ENCODE data around the gene TUFM. TPM values are rescaled to one million over a fixed set of nuclear protein-coding genes. Genes with fewer than 3 reads are reported as not detected.
A peak's percentile ranks its signal among the peaks of the same experiment; 100 is the strongest.
"Not testable (repeated sequence)": the region's sequence is repeated elsewhere in the genome, so short reads cannot be mapped to it uniquely, and the experiment has no call there.

The TUFM gene
- total RNA-seq (100 to 1,000 TPM; 117 to 120 TPM), polyA plus RNA-seq (100 to 1,000 TPM; 141 to 155 (median 152) TPM), total RNA-seq (80.9 to 465 (median 123) reads per million in 6 experiments)

- no peaks in the 10 kb centered on the region for H3K27me3 Mint-ChIP-seq
- no peaks in the 10 kb centered on the region for H3K9me3 Mint-ChIP-seq
- POLR2A ChIA-PET, result interaction anchor here (0.5 to 10.6 kb wide), 14 partner anchors 10 to 658 kb away, joined by 3 to 165 read pairs (median 5); partner anchors contain the start of genes ATP2A1, ATXN2L, CLN3 and NFATC2IP
- ATAC-seq, result peak; percentile 92 to 94
- peak within 1 kb of the TSS; percentile 90 to 98 (median 96) for H3K27ac Mint-ChIP-seq
- H3K36me3 Mint-ChIP-seq, result peaks cover 0 to 40% (median 0%) of the 10 kb centered on the region in 3 donors
- DNase-seq, result peak; percentile 93 to 99 (median 98)
- H3K4me1 Mint-ChIP-seq, result peaks cover 25 to 38% (median 31%) of the 10 kb centered on the region in 4 donors
- peak within 1 kb of the TSS; percentile 88 to 97 (median 92) for H3K4me3 Mint-ChIP-seq
These were observed at the start of gene TUFM for GRCh38 chr16:28846080-28846932. Gene TUFM, minus strand, starts transcription at chr16:28846348. Its CDS starts 79 bp downstream, at chr16:28846269.

DNA sequence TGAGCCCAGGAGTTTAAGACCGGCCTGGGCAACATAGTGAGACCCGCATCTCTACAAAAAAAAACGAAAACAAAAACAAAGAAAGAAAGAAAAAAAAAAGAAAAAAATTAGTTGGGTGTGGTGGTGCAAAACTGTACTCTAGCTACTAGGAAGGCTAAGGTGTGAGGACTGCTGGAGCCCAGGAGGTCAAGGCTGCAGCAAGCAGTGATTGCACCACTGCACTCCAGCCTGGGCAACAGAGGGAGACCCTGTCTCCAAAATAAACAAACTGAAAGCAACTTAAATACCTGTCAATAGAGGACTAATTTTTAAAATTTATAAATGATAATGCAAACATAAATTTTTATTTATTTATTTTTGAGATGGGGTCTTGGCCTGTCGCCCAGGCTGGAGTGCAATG lies 49.5 kb upstream of the TUFM start:
- POLR2A ChIA-PET, result interaction anchor here (0.6 kb wide), 1 partner anchor 21 kb away, joined by 3 read pairs; no protein-coding TSS in a partner anchor
- no peak for DNase-seq
- peaks cover 0 to 7% (median 1%) of the 10 kb centered on the region in 4 donors for H3K4me1 Mint-ChIP-seq
- ATAC-seq, result no peak
- peaks cover 0 to 2% (median 0%) of the 10 kb centered on the region in 5 donors for H3K27me3 Mint-ChIP-seq
- no peaks in the 10 kb centered on the region for H3K9me3 Mint-ChIP-seq
- no peaks in the 10 kb centered on the region for H3K36me3 Mint-ChIP-seq
- H3K27ac Mint-ChIP-seq, result peak overlapping the region in 1 of 10 donors; percentile 49
- no peak overlapping the region for H3K4me3 Mint-ChIP-seq

- Mint-ChIP-seq H3K4me3 (no peak overlapping the region), H3K36me3 (no peaks in the 10 kb centered on the region), H3K27me3 (peaks cover 0 to 2% (median 0%) of the 10 kb centered on the region in 5 donors), H3K9me3 (no peaks in the 10 kb centered on the region), H3K27ac (no peak overlapping the region), H3K4me1 (peaks cover 0 to 7% (median 0%) of the 10 kb centered on the region in 4 donors)
- POLR2A ChIA-PET, result no interaction called here
- ATAC-seq (no peak), DNase-seq (no peak)
These were observed 47.1 kb upstream of the TUFM start for GRCh38 chr16:28893291-28893690.

GRCh38 chr16:28891964-28892890 lies 46.1 kb upstream of the TUFM start:
- no peak for DNase-seq

DNA sequence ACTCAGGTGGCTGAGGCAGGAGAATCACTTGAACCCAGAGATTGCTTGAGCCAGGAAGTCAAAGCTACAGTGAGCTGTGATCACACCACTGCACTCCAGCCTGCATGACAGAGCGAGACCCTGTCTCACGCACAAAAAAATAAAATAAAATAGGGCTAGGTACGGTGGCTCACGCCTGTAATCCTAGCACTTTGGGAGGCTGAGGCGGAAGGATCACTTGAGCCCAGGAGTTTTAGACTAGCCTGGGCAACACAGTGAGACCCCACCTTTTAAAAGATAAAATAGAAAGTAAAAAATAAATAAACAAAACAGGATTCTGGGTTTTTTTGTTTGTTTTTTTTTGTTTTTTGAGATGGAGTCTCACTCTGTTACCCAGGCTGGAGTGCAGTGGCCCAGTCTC lies 44.2 kb upstream of the TUFM start:
- not testable (repeated sequence) for H3K9me3 Mint-ChIP-seq, H3K4me3 Mint-ChIP-seq, H3K4me1 Mint-ChIP-seq, DNase-seq, H3K36me3 Mint-ChIP-seq, ATAC-seq, H3K27ac Mint-ChIP-seq, H3K27me3 Mint-ChIP-seq
- POLR2A ChIA-PET, result interaction anchor here (0.6 kb wide), 1 partner anchor 19 kb away, joined by 3 read pairs; no protein-coding TSS in a partner anchor

More at GRCh38 chr16:28891964-28892890, 46.1 kb upstream of the TUFM start:
- H3K27ac Mint-ChIP-seq, result peak overlapping the region in 1 of 10 donors; percentile 63
- H3K9me3 Mint-ChIP-seq, result no peaks in the 10 kb centered on the region
- H3K4me3 Mint-ChIP-seq, result no peak overlapping the region
- H3K27me3 Mint-ChIP-seq, result peaks cover 0 to 2% (median 0%) of the 10 kb centered on the region in 5 donors
- POLR2A ChIA-PET, result no interaction called here
- no peak for ATAC-seq
- H3K36me3 Mint-ChIP-seq, result no peaks in the 10 kb centered on the region
- peaks cover 0 to 7% (median 0%) of the 10 kb centered on the region in 4 donors for H3K4me1 Mint-ChIP-seq

GRCh38 chr16:28886945-28887344 lies 40.8 kb upstream of the TUFM start:
- peaks cover 0 to 8% (median 2%) of the 10 kb centered on the region in 5 donors for H3K27me3 Mint-ChIP-seq
- H3K36me3 Mint-ChIP-seq, result no peaks in the 10 kb centered on the region
- H3K4me1 Mint-ChIP-seq, result peaks cover 0 to 1% (median 0%) of the 10 kb centered on the region in 4 donors
- no peak overlapping the region for H3K4me3 Mint-ChIP-seq
- ATAC-seq (no peak), DNase-seq (no peak)
- POLR2A ChIA-PET, result no interaction called here
- H3K9me3 Mint-ChIP-seq, result no peaks in the 10 kb centered on the region
- no peak overlapping the region for H3K27ac Mint-ChIP-seq

DNA sequence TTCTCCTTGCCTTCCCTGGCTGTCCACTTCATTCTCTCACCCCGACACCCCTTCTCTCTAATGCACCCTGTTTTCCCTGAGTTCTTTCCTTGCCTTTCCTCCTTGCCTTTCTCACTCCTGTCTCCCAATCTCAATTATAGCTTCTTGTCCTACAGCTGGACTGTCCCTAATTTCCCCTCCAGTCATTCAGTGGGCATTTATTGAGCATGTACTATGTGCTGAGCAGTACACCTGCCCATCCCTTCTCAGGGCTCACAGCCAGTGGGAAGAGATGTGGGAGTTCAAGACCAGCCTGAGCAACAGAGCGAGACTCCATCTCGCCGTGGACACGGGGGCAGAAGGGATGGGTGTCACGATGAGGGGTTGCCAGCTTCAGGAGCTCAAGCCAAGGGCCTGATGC lies 37.9 kb upstream of the TUFM start:
- Mint-ChIP-seq H3K36me3 (no peaks in the 10 kb centered on the region), H3K27me3 (peaks cover 4 to 13% (median 11%) of the 10 kb centered on the region in 5 donors), H3K4me3 (no peak overlapping the region), H3K27ac (peak overlapping the region in 1 of 10 donors; percentile 38), H3K4me1 (peaks cover 7 to 12% (median 11%) of the 10 kb centered on the region in 4 donors), H3K9me3 (no peaks in the 10 kb centered on the region)
- POLR2A ChIA-PET, result interaction anchor here (1.0 kb wide), 1 partner anchor 62 kb away, joined by 5 read pairs; the partner anchor contains the start of gene ATXN2L
- DNase-seq, result no peak
- no peak for ATAC-seq

DNA sequence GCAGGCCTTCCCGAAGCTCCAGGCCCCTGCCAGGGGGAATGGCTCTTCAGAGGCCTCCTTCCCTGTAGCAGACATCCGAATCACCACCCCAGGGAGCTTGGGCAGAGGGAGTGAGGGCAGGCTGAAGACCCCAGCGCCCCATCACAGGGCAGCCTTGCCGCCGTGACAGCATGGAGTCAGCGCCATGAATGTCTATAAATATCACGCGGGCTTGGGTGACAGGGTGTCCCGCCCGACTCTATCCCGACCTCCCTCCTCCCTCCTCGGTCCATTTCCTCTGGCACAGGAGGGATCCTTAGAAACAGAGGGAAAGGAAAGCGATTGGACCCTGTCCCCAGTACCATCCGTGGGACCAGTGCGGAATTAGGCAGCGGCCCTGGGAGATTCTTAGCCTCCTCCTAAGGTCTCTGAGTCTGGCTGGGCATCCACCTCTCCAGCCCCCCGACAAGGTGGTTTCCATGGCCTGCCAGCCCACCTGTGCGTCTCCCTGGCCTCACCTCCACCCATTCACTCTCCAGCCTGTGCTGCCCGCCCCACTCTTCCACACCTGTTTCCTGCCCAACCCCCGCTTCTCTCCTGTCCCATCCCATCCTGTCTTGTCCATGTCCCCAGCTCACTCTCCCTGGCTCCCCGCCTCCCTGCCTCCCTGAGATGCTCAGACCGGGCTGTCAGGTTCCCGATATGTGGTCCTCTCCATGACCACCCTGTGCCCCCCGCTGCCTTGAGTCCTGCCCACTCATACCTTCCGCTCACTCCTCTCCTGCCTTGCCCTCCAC lies 37.3 kb upstream of the TUFM start:
- H3K4me3 Mint-ChIP-seq, result no peak overlapping the region
- POLR2A ChIA-PET, result no interaction called here

GRCh38 chr16:28882551-28883160 lies 36.5 kb upstream of the TUFM start:
- H3K4me1 Mint-ChIP-seq, result peaks cover 7 to 18% (median 15%) of the 10 kb centered on the region in 4 donors
- no peak overlapping the region for H3K27ac Mint-ChIP-seq
- no peaks in the 10 kb centered on the region for H3K36me3 Mint-ChIP-seq
- POLR2A ChIA-PET, result no interaction called here
- ATAC-seq (no peak), DNase-seq (no peak)
- no peak overlapping the region for H3K4me3 Mint-ChIP-seq
- H3K27me3 Mint-ChIP-seq, result peaks cover 4 to 13% (median 11%) of the 10 kb centered on the region in 5 donors
- H3K9me3 Mint-ChIP-seq, result no peaks in the 10 kb centered on the region

More for the DNA sequence above, 37.3 kb upstream of the TUFM start:
- Mint-ChIP-seq H3K27ac (peak overlapping the region in 1 of 10 donors; percentile 38), H3K27me3 (peaks cover 4 to 13% (median 11%) of the 10 kb centered on the region in 5 donors), H3K36me3 (no peaks in the 10 kb centered on the region), H3K4me1 (peaks cover 7 to 16% (median 15%) of the 10 kb centered on the region in 4 donors), H3K9me3 (no peaks in the 10 kb centered on the region)
- ATAC-seq, result no peak
- no peak for DNase-seq

- POLR2A ChIA-PET, result not testable (repeated sequence)
- H3K27ac Mint-ChIP-seq, result peak overlapping the region in 1 of 10 donors; percentile 53
These were observed 35.4 kb upstream of the TUFM start for GRCh38 chr16:28881565-28881964.

DNA sequence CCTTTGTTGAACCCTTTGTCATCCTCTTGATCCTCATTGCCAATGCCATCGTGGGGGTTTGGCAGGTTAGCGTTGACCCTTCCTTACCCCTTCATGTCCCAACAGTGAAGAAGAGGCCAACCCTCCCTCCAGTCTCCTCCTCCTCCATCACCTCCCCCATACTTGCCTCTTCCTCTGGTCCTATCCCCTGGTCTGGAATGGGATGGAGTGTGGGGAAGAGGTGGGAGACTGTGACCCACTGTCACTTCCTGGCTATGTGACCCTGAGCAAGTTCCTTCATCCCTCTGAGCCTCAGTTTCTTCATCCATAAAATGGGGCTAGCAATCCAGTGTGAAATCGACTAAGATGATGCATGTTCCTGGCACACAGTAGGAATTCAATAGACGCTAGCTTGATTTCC lies 34.8 kb upstream of the TUFM start:
- H3K36me3 Mint-ChIP-seq, result no peaks in the 10 kb centered on the region
- ATAC-seq (no peak), DNase-seq (no peak)
- H3K4me3 Mint-ChIP-seq, result peak overlapping the region; percentile 66 to 89 (median 76)
- H3K4me1 Mint-ChIP-seq, result peaks cover 7 to 18% (median 15%) of the 10 kb centered on the region in 4 donors
- no peaks in the 10 kb centered on the region for H3K9me3 Mint-ChIP-seq
- POLR2A ChIA-PET, result interaction anchor here (2.5 kb wide), 1 partner anchor 18 kb away, joined by 22 read pairs; the partner anchor contains the start of gene SH2B1
- peaks cover 4 to 13% (median 11%) of the 10 kb centered on the region in 5 donors for H3K27me3 Mint-ChIP-seq
- peak overlapping the region in 3 of 10 donors; percentile 53 to 81 (median 81) for H3K27ac Mint-ChIP-seq

More at GRCh38 chr16:28881565-28881964, 35.4 kb upstream of the TUFM start:
- Mint-ChIP-seq H3K27me3 (peaks cover 4 to 13% (median 11%) of the 10 kb centered on the region in 5 donors), H3K4me1 (peaks cover 7 to 18% (median 15%) of the 10 kb centered on the region in 4 donors), H3K4me3 (peak overlapping the region in 7 of 10 donors; percentile 28 to 87 (median 75))
- not testable (repeated sequence) for H3K36me3 Mint-ChIP-seq, H3K9me3 Mint-ChIP-seq, DNase-seq, ATAC-seq
